Measurements from ENCODE around the gene KLHL6. TPM values are rescaled to one million over a fixed set of nuclear protein-coding genes. Genes with fewer than 3 reads are reported as not detected.

KLHL6 gene
- total RNA-seq, 1 experiment from 2014 or later, result 0.03 TPM

- Histone ChIP-seq H3K4me3 (ENCODE audit: low read depth in 2 of 2, low read length in 2 of 2) (no peak overlapping the region), H3K36me3 (ENCODE audit: control insufficient read depth, insufficient read depth, low read length) (no peaks in the 10 kb centered on the region), H3K27me3 (ENCODE audit: control insufficient read depth, insufficient read depth, low read length) (no peaks in the 10 kb centered on the region), H3K9me3 (ENCODE audit: control insufficient read depth, insufficient read depth, low read depth, low read length) (no peaks in the 10 kb centered on the region), H3K27ac (ENCODE audit: low read length) (no peak overlapping the region), H3K4me1 (ENCODE audit: control insufficient read depth, insufficient read depth, low read length) (no peaks in the 10 kb centered on the region)
- DNase-seq (ENCODE audit: low read depth, low spot score) (no peak), ATAC-seq (no peak)
- CTCF ChIA-PET, result no interaction called here
- POLR2A ChIA-PET, result no interaction called here
- in situ Hi-C loops (cut with HindIII; ENCODE audit: low pct_unique_long_range_greater_than_20kb, low sequenced_read_pairs), result no loop called here
- no TSS peak for BruUV-seq (replicated peaks)
- TF ChIP-seq CTCF (IDR thresholded peaks at IDR 0.05) (no peak), REST (IDR thresholded peaks at IDR 0.05; ENCODE audit: insufficient read depth in 1 of 2, low read depth in 2 of 2, low read length in 1 of 2) (no peak), TCF7L2 (IDR thresholded peaks at IDR 0.05; ENCODE audit: low read depth, low read length) (no peak), SIN3A (IDR thresholded peaks at IDR 0.05; ENCODE audit: borderline replicate concordance, insufficient read depth, low read depth, low read length) (no peak), POLR2AphosphoS5 (IDR thresholded peaks at IDR 0.05; ENCODE audit: low read depth, low read length) (no peak)
- intact Hi-C loops (cut with micrococcal nuclease; ENCODE audit: unreplicated experiment), result no loop called here
Measured at GRCh38 chr3:183566880-183567279, 11.4 kb upstream of the KLHL6 start.

- Histone ChIP-seq H3K9me3 (ENCODE audit: control insufficient read depth, insufficient read depth, low read depth, low read length) (no peaks in the 10 kb centered on the region), H3K27me3 (ENCODE audit: control insufficient read depth, insufficient read depth, low read length) (no peaks in the 10 kb centered on the region), H3K4me3 (ENCODE audit: low read depth in 2 of 2, low read length in 2 of 2) (no peak overlapping the region), H3K4me1 (ENCODE audit: control insufficient read depth, insufficient read depth, low read length) (no peaks in the 10 kb centered on the region), H3K27ac (ENCODE audit: low read length) (no peak overlapping the region), H3K36me3 (ENCODE audit: control insufficient read depth, insufficient read depth, low read length) (no peaks in the 10 kb centered on the region)
- POLR2A ChIA-PET, result no interaction called here
- TF ChIP-seq CTCF (IDR thresholded peaks at IDR 0.05) (no peak), POLR2AphosphoS5 (IDR thresholded peaks at IDR 0.05; ENCODE audit: low read depth, low read length) (no peak), TCF7L2 (IDR thresholded peaks at IDR 0.05; ENCODE audit: low read depth, low read length) (no peak), REST (IDR thresholded peaks at IDR 0.05; ENCODE audit: insufficient read depth in 1 of 2, low read depth in 2 of 2, low read length in 1 of 2) (no peak), SIN3A (IDR thresholded peaks at IDR 0.05; ENCODE audit: borderline replicate concordance, insufficient read depth, low read depth, low read length) (no peak)
- no peak for DNase-seq (ENCODE audit: low read depth, low spot score)
- no peak for ATAC-seq
- in situ Hi-C loops (cut with HindIII; ENCODE audit: low pct_unique_long_range_greater_than_20kb, low sequenced_read_pairs), result no loop called here
- no TSS peak for BruUV-seq (replicated peaks)
- intact Hi-C loops (cut with micrococcal nuclease; ENCODE audit: unreplicated experiment), result no loop called here
- CTCF ChIA-PET, result no interaction called here
Measured at GRCh38 chr3:183564046-183564445, 8.5 kb upstream of the KLHL6 start.
